IMR-90 (cell line): ENCODE data around the gene GIPC3. TPM values are rescaled to one million over a fixed set of nuclear protein-coding genes. Genes with fewer than 3 reads are reported as not detected.
A peak's percentile ranks its signal among the peaks of the same experiment; 100 is the strongest.

Experiments
- ATAC-seq: fragments of 200-7000 bp; cut with Tn5 transposase; 2 replicates; pipeline ENCODE4 v1.9.1; 2020; ENCODE audit warnings: low read depth, mild to moderate bottlenecking, moderate library complexity
- BruUV-seq: library from RNA; stranded (reverse); fragments of 400-500 nt; replicated peaks from 2 replicates; lab custom pipeline; 2021; lab: Mats Ljungman, UMichigan
- CTCF ChIA-PET: fragments of 300-600 bp; formaldehyde crosslinking; extraction: SDS; loops from one replicate; lab custom pipeline; 2021; ENCODE audit warnings: antibody characterized with exemption; lab: Yijun Ruan, JAX
- POLR2A ChIA-PET: fragments of 300-600 bp; sonication (Branson Sonifier 250); formaldehyde crosslinking; loops from one replicate; lab custom pipeline; 2022; ENCODE audit warnings: antibody characterized with exemption; ENCODE audit not compliant: unreplicated experiment; lab: Charles Lee
- DNase-seq: peaks from one replicate; pipeline ENCODE4 v3.0.0; 2013
- H2AFZ ChIP-seq: replicated peaks from 2 replicates; pipeline ENCODE3; 2013; ENCODE audit warnings: low read length, mild to moderate bottlenecking; ENCODE audit not compliant: poor library complexity
- H2AK5ac ChIP-seq: 2 replicates; pipeline ENCODE4 v1.6.1; 2013; ENCODE audit warnings: low read depth, low read length, inconsistent platforms
- H2AK9ac ChIP-seq: replicated peaks from 2 replicates; pipeline ENCODE3; 2013; ENCODE audit warnings: mild to moderate bottlenecking, low read depth, low read length, moderate library complexity; ENCODE audit not compliant: poor library complexity
- H2BK120ac ChIP-seq: 2 replicates; pipeline ENCODE4 v1.6.1; 2013; ENCODE audit warnings: low read depth, low read length, inconsistent platforms
- H2BK15ac ChIP-seq: 3 replicates; pipeline ENCODE4 v1.6.1; 2013; ENCODE audit warnings: low read depth, low read length, inconsistent platforms
- H2BK20ac ChIP-seq: 2 replicates; pipeline ENCODE4 v1.6.1; 2013; ENCODE audit warnings: low read depth, mild to moderate bottlenecking, inconsistent platforms, low read length, moderate library complexity
- H2BK5ac ChIP-seq: 2 replicates; pipeline ENCODE4 v1.6.1; 2013; ENCODE audit warnings: mild to moderate bottlenecking, low read depth, low read length, inconsistent platforms; ENCODE audit not compliant: poor library complexity, severe bottlenecking
- H3K14ac ChIP-seq: replicated peaks from 2 replicates; pipeline ENCODE4 v1.6.1; 2013; ENCODE audit warnings: low read depth, low read length, inconsistent platforms
- H3K18ac ChIP-seq: 2 replicates; pipeline ENCODE4 v1.6.1; 2013; ENCODE audit warnings: low read depth, low read length, control low read depth
- H3K23ac ChIP-seq: 2 replicates; pipeline ENCODE4 v1.6.1; 2013; ENCODE audit warnings: low read depth, low read length, inconsistent platforms
- H3K27ac ChIP-seq: 2 replicates; pipeline ENCODE4 v1.5.1; 2013; ENCODE audit warnings: mild to moderate bottlenecking, control low read depth, low read length; ENCODE audit not compliant: insufficient read depth
- H3K27me3 ChIP-seq: 2 replicates; pipeline ENCODE4 v1.6.1; 2013; ENCODE audit warnings: low read length; ENCODE audit not compliant: control insufficient read depth, insufficient read depth
- H3K36me3 ChIP-seq: 2 replicates; pipeline ENCODE4 v1.6.1; 2013; ENCODE audit warnings: low read length, mixed read lengths; ENCODE audit not compliant: control insufficient read depth, insufficient read depth
- H3K4ac ChIP-seq: 2 replicates; pipeline ENCODE4 v1.6.1; 2013; ENCODE audit warnings: low read depth, low read length, inconsistent platforms
- H3K4me1 ChIP-seq: 2 replicates; pipeline ENCODE4 v1.6.1; 2013; ENCODE audit warnings: low read length, mixed read lengths; ENCODE audit not compliant: control insufficient read depth, insufficient read depth
- H3K4me2 ChIP-seq: 2 replicates; pipeline ENCODE4 v1.6.1; 2013; ENCODE audit warnings: low read depth, mild to moderate bottlenecking, control low read depth, low read length, moderate library complexity
- H3K4me3 ChIP-seq: 2 replicates; pipeline ENCODE4 v1.5.1; 2013; ENCODE audit warnings: low read depth, mild to moderate bottlenecking, control low read depth, low read length, moderate library complexity; ENCODE audit not compliant: insufficient read depth
- H3K56ac ChIP-seq: 2 replicates; pipeline ENCODE4 v1.6.1; 2013; ENCODE audit warnings: low read length, inconsistent platforms; ENCODE audit not compliant: insufficient read depth; ENCODE audit errors: extremely low read depth
- H3K79me1 ChIP-seq, 2 experiments: 2 replicates each; pipeline ENCODE4 v1.6.1; 2013; ENCODE audit warnings: low read length in 2 of 2, inconsistent platforms in 1 of 2, low read depth in 1 of 2
- H3K9ac ChIP-seq: 2 replicates; pipeline ENCODE4 v1.6.1; 2013; ENCODE audit warnings: low read depth, low read length, control low read depth
- H3K9me1 ChIP-seq: 2 replicates; pipeline ENCODE4 v1.6.1; 2013; ENCODE audit warnings: low read length, inconsistent platforms; ENCODE audit not compliant: insufficient read depth
- H3K9me3 ChIP-seq: 2 replicates; pipeline ENCODE4 v1.6.1; 2013; ENCODE audit warnings: low read length; ENCODE audit not compliant: control insufficient read depth, insufficient read depth
- H4K20me1 ChIP-seq: 2 replicates; pipeline ENCODE4 v1.6.1; 2013; ENCODE audit warnings: low read length, inconsistent platforms; ENCODE audit not compliant: insufficient read depth
- H4K5ac ChIP-seq: 2 replicates; pipeline ENCODE4 v1.6.1; 2013; ENCODE audit warnings: mild to moderate bottlenecking, low read depth, low read length, control low read depth
- H4K8ac ChIP-seq, 2 experiments: 2 replicates each; pipeline ENCODE4 v1.6.1; 2013; ENCODE audit warnings: low read depth in 2 of 2, low read length in 2 of 2, control low read depth in 1 of 2, inconsistent platforms in 1 of 2
- H4K91ac ChIP-seq: 2 replicates; pipeline ENCODE4 v1.6.1; 2013; ENCODE audit warnings: low read depth, low read length, inconsistent platforms; ENCODE audit not compliant: insufficient read depth
- BHLHE40 ChIP-seq: fragments of 150-350 bp; IDR thresholded peaks from 2 replicates; pipeline ENCODE4 v1.6.1; 2016; ENCODE audit warnings: mild to moderate bottlenecking, low read depth, low read length
- CTCF ChIP-seq: conservative IDR thresholded peaks from 2 replicates; pipeline ENCODE4 v1.5.1; 2012; ENCODE audit warnings: mild to moderate bottlenecking, low read depth, low read length, improper control_type of control experiment
- MAZ ChIP-seq: IDR thresholded peaks from 2 replicates; pipeline ENCODE4 v1.6.1; 2012; ENCODE audit warnings: low read depth, mild to moderate bottlenecking, low read length, improper control_type of control experiment, moderate library complexity, borderline replicate concordance
- NFE2L2 ChIP-seq: fragments of 150-350 bp; IDR thresholded peaks from 2 replicates; pipeline ENCODE4 v1.6.1; 2016; ENCODE audit warnings: low read depth, mild to moderate bottlenecking, low read length
- RAD21 ChIP-seq: IDR thresholded peaks from 2 replicates; pipeline ENCODE4 v1.6.1; 2012; ENCODE audit warnings: low read length, improper control_type of control experiment
- SMC3 ChIP-seq: fragments of 150-350 bp; IDR thresholded peaks from 2 replicates; pipeline ENCODE4 v1.6.1; 2016; ENCODE audit warnings: low read depth, mild to moderate bottlenecking, antibody characterized with exemption, low read length, moderate library complexity
- WGBS, 2 experiments: methylation state at CpG; one replicate each; pipeline versions ENCODE4 v1.1.5 to v1.1.7; 2013; ENCODE audit warnings: missing lambda C conversion rate in 2 of 2; ENCODE audit not compliant: insufficient read length in 1 of 2; ENCODE audit errors: extremely low coverage in 2 of 2; 5-methylcytosine and 5-hydroxymethylcytosine counted together
- dilution Hi-C: fragments of 300-500 bp; cut with HindIII; formaldehyde crosslinking; loops from one replicate; pipeline ENCODE4 v1.14.3; 2018; ENCODE audit warnings: low sequenced_read_pairs; ENCODE audit not compliant: unreplicated experiment
- in situ Hi-C: fragments of 300-500 bp; cut with MboI; formaldehyde crosslinking; loops from 3 replicates; pipeline ENCODE4 v1.14.3; 2019; ENCODE audit warnings: low sequenced_read_pairs, inconsistent platforms, mixed read lengths
- intact Hi-C: fragments of 100-400 bp; cut with micrococcal nuclease; formaldehyde crosslinking; loops from 2 replicates; pipeline ENCODE4 v1.10.0; 2022
- polyA plus RNA-seq, 3 experiments: library from polyadenylated mRNA; depleted of rRNA; stranded (reverse); fragments of >200 nt; gene quantifications; 2 replicates each; pipeline ENCODE4 v1.2.3, GENCODE V29; 2012; ENCODE audit warnings: low replicate concordance in 1 of 3
- total RNA-seq: library from RNA; depleted of rRNA; stranded (reverse); fragments of >200 nt; gene quantifications from 2 replicates; pipeline ENCODE4 v1.2.3, GENCODE V29; 2012

The GIPC3 gene
- total and polyA plus RNA-seq, 2 of the 4 experiments (the other 2 are of a cell fraction), result under 0.01 to 0.36 TPM

DNA sequence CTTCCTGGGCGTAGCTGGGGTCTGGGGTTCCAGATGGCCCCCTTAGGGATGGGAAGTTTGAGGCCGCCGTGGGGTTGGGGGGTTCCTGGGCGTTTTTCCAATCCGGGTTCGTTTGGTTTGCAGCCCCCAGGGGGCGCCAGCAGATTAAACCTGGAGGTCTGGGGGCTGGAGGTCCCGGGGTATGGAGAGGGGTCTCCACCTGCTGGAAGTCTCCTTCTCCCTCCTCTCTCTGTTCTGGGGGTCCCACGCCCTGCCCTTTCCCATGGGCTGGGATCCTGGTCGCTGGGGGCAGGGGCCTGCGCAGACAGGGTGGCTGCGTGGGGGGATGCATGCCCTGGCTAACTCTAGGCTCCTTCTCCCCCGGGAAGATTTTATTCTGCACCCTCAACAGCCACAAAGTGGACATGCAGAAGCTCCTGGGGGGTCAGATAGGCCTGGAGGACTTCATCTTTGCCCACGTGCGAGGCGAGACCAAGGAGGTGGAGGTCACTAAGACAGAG lies 899 bp downstream of the GIPC3 start:
- Histone ChIP-seq H2BK15ac (no peak overlapping the region), H4K20me1 (no peaks in the 10 kb centered on the region), H3K9me1 (no peaks in the 10 kb centered on the region), H3K4me3 (no peak overlapping the region), H4K91ac (no peak overlapping the region), H2AFZ (peak overlapping the region; percentile 49), H3K79me1 (no peaks in the 10 kb centered on the region), H3K4me2 (0 out of 2 replicates have a peak overlapping the region, but pooled peaks have one; percentile 42), H3K27ac (no peak overlapping the region), H3K4me1 (no peaks in the 10 kb centered on the region), H4K5ac (no peak overlapping the region), H3K56ac (no peak overlapping the region), H3K23ac (no peak overlapping the region), H2BK20ac (no peak overlapping the region), H3K9me3 (no peaks in the 10 kb centered on the region), H3K36me3 (no peaks in the 10 kb centered on the region), H3K14ac (no peak overlapping the region), H2BK120ac (no peak overlapping the region), H3K18ac (no peak overlapping the region), H4K8ac (no peak overlapping the region), H2AK5ac (no peak overlapping the region), H2BK5ac (no peak overlapping the region), H3K4ac (no peak overlapping the region), H3K27me3 (peaks cover 11% of the 10 kb centered on the region), H3K9ac (no peak overlapping the region), H2AK9ac (no peak overlapping the region)
- ATAC-seq (0 out of 2 replicates have a peak, but pooled peaks have one; percentile 14), DNase-seq (no peak)
- no peak for TF ChIP-seq NFE2L2
- TF ChIP-seq CTCF, result peak; percentile 34
- no peak for TF ChIP-seq BHLHE40
- 0 out of 2 replicates have a peak, but pooled peaks have one; percentile 12 for TF ChIP-seq RAD21
- TF ChIP-seq MAZ, result no peak
- TF ChIP-seq SMC3, result peak; percentile 21; the same call in 1 of the 2 replicates
- intact Hi-C loops, result no loop called here
- WGBS, 2 experiments, result 7% methylated on average over 3 of the region's 16 CpGs; no CpG with 5 or more reads in 1 of the 2 experiments
- dilution Hi-C loops, result no loop called here
- BruUV-seq, result no TSS peak
- ChIA-PET CTCF (no interaction called here), POLR2A (no interaction called here)
- in situ Hi-C loops, result no loop called here
